22Rv1 (cell line): Measurements from ENCODE around the gene TRDMT1.

ENCODE experiments used
- ZFX ChIP-seq: fragments of 450-650 bp; IDR thresholded peaks from 2 replicates; pipeline ENCODE4 v1.6.1; 2017; ENCODE audit warnings: antibody characterized with exemption, borderline replicate concordance
- TF ChIP-seq, protein P1 (sequence below): fragments of 450-650 bp; IDR thresholded peaks from 2 replicates; pipeline ENCODE4 v1.5.1; 2017; ENCODE audit warnings: mild to moderate bottlenecking

DNA sequence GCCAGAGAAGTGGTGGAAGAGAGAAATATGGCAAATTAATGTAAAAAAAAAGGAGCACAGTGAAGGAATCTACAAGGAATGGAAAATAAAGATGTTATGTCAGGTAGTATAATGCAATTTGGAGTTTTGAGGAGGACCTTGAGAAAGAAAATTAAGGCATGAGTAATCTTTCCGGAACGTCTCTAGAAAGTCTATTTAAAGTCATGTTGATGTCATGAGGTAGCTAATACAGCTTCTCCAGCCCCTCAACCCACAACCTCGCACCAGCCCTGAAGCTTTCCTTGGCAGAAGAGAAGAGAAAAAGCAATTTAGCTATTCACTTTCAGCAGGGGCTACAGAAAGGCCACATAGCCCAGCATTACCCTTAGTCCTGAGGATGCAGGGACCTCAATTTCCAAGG is 22.5 kb downstream of the TRDMT1 start:
- TF ChIP-seq, protein P1, sequence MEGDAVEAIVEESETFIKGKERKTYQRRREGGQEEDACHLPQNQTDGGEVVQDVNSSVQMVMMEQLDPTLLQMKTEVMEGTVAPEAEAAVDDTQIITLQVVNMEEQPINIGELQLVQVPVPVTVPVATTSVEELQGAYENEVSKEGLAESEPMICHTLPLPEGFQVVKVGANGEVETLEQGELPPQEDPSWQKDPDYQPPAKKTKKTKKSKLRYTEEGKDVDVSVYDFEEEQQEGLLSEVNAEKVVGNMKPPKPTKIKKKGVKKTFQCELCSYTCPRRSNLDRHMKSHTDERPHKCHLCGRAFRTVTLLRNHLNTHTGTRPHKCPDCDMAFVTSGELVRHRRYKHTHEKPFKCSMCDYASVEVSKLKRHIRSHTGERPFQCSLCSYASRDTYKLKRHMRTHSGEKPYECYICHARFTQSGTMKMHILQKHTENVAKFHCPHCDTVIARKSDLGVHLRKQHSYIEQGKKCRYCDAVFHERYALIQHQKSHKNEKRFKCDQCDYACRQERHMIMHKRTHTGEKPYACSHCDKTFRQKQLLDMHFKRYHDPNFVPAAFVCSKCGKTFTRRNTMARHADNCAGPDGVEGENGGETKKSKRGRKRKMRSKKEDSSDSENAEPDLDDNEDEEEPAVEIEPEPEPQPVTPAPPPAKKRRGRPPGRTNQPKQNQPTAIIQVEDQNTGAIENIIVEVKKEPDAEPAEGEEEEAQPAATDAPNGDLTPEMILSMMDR: no peak
- TF ChIP-seq ZFX: no peak
